T1000 (cell line): ENCODE results near the gene ELF4.
"Not testable (repeated sequence)": the region's sequence is repeated elsewhere in the genome, so short reads cannot be mapped to it uniquely, and the experiment has no call there.

Experiments
- DNase-seq: peaks from one replicate; lab custom pipeline; 2025; ENCODE audit warnings: mixed read lengths; lab: John Stamatoyannopoulos, UW

The ELF4 gene

GRCh38 chrX:130110379-130111219, at the start of gene ELF4:
Gene ELF4 (minus strand): TSS chrX:130110497. CDS start chrX:130081330, 29,167 bp downstream.
- DNase-seq, result no peak

- DNase-seq, result no peak
Observed at GRCh38 chrX:130159776-130160175, 49.5 kb upstream of the ELF4 start.

DNA sequence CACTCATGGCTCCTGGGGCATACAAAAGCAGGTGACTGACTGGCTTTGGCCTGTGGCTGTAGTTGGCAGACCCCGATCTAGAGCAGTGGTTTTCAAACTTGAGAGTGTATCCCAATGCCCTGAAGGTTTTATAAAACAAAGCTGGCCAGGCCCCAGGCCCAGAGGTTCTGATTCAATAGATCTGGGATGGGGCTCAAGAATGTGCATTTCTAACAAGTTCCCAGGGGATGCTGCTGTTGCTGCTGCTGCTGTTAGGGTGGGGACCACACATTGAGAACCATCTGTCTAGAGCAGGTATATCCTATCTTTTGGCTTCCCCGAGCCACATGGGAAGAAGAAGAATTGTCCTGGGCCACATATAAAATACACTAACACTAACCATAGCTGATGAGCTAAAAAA, 48.0 kb upstream of the ELF4 start:
- DNase-seq, result no peak

GRCh38 chrX:130155564-130155963, 45.3 kb upstream of the ELF4 start:
- DNase-seq, result no peak

DNA sequence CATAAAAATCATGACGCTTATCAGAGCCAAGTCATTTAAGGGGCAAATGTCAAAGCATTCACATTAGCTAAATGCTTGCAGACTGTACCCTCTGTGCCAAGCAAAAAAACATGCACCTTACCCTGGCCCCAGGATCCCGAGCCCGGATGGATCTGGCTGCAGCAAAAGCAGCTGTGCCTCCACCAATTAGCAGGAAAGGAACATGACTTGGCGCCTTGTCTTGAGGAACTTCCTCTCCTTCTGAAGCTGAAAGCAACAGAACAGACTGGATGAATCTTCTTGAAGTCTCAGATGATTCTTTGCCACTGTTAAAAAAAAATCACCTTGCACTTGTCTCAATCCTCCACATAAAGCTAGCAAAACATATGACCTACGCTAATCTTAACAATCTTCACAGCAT, 37.3 kb upstream of the ELF4 start:
- DNase-seq, result no peak

- no peak for DNase-seq
Observed at GRCh38 chrX:130145123-130145522, 34.8 kb upstream of the ELF4 start.

DNA sequence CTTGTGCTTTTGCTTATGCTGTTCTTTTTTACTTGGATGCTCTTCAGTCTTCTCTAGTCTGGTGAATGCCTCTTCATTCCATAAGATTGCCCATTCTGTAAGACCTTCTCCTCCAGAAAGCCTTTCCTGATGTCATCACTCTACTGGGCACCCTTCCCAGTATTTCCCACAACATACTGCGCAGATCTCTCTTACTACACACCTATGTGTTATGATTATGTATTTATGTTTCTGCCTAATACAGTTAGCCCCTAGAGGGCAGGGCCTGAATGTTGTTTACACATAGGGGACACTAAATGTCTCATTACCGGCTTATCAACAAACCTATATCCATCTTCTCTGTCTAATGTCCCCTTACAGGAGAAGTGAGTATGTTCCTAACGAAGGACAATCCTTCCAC, 34.2 kb upstream of the ELF4 start:
- no peak for DNase-seq

- no peak for DNase-seq
Observed at GRCh38 chrX:130139474-130140201, 29.3 kb upstream of the ELF4 start.

GRCh38 chrX:130136961-130137360, 26.7 kb upstream of the ELF4 start:
- DNase-seq, result no peak

DNA sequence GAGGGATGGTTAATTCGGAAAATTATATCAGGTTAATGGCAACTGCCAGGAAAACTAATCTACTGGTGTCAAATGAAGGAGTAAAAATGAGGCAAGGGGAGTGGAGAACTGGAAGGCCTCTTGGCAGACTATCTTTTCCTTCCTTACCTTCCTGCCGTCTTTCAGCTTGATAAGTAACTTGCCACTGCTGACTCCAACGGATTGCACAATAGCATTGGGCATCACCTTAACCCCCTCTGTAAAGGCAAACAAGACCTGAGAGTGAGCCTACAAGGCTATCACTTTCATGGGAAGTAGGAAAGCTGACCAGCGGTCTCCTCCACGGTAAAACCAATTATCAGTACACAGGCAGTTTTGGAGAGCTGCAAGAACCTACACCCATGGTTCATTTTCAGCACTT, 26.2 kb upstream of the ELF4 start:
- no peak for DNase-seq

DNA sequence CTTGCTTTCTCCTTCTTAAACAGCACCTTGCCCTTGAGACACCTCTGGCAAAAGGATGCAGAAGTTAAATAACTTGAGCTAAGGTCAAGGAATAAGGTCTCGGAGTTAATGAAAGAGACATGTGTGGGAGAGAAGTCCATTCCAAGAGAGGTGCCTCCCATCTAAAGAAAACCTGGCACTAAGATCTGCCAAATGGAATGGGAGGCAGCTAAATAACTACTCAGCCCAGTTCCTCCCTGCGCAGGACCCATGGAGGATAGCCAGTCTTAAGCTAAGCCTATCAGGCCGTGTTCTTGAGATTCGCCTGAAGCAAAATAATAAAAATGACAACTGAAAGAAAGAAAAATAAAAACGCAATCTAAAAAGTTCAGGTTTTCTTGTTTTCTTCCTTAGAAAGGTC, 20.7 kb upstream of the ELF4 start:
- DNase-seq, result no peak

GRCh38 chrX:130125091-130125874, 15.0 kb upstream of the ELF4 start:
- no peak for DNase-seq

GRCh38 chrX:130124577-130124976, 14.3 kb upstream of the ELF4 start:
- no peak for DNase-seq

DNA sequence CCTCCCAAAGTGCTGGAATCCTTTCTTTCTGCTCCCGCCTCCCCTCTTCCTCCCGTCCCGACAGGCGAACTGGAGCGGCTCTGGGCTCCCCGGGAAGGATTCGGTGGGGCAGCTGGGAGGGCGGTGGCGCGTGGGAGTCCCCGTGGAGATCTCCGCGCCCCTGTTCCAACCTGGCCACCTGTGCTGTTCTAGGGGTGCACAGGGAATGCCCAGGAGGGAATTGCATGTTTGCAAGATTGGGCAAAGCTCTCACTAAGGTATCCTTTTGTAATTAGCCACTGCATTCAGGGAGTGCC, 11.2 kb upstream of the ELF4 start:
- DNase-seq, result no peak

DNA sequence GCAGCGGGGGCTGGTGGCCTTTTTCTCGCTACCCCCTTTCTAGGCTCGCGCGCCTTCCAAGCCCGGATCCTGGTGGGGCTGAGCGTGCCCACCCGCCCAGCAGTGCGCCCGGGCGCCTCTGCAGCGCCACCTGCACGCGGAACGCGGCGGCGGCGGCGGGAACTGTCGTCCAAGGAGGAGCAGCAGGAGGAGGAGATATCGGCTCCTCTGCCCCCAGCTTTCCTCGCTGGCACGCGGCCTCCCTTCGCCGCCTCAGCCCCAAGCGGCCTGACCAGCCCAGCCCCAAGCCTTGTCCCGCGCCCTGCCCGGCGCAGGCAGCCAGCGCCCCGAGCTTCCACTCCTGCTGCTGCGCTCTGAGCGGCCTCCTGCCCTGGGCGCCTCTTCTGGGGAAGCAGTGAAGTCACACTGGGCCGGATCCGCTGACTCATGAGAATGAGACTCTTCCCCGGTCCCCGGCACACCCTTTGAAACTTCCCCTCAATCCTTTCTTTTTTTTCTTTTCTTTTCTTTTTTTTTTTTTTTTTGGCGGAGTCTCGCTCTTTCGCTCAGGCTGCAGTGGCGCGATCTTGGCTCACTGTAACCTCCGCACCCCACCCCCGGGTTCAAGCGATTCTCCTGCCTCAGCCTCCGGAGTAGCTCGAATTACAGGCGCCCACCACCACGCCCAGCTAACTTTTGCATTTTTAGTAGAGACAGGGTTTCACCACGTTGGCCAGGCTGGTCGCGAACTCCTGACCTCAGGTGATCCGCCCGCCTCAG, 10.6 kb upstream of the ELF4 start:
- DNase-seq, result peak; percentile 6

DNA sequence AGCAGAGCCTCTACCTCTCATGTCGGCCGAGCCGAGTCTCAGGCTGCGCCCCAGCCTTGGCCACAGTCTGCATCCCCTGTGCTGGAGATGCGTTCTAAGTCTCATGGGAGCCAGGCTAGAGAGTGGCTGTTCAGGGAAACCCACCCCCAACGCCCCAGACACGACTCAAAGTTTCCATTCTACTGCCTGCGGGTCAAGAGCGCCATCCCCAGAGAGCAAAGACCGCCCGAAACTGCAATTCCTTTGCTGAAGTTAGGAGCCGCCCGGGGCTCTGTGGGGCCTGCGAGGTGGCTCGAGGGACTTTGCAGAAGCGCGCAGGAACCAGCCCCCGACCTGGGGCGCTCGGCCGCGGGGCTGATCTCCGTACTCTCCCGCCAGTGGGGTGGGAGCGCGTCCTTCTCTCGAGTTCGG, 10.0 kb upstream of the ELF4 start:
- no peak for DNase-seq

GRCh38 chrX:130119312-130119898, 9.1 kb upstream of the ELF4 start:
- DNase-seq, result no peak

- no peak for DNase-seq
Observed at GRCh38 chrX:130118441-130119311, 8.4 kb upstream of the ELF4 start.

- no peak for DNase-seq
Observed at GRCh38 chrX:130117166-130117565, 6.9 kb upstream of the ELF4 start.

- not testable (repeated sequence) for DNase-seq
Observed at GRCh38 chrX:130115119-130115885, 5.0 kb upstream of the ELF4 start.
